Myocyte (in vitro differentiated cells): ENCODE results near the gene OR2AT4. TPM values are rescaled to one million over a fixed set of nuclear protein-coding genes. Genes with fewer than 3 reads are reported as not detected.
A peak's percentile ranks its signal among the peaks of the same experiment; 100 is the strongest.

Experiments
- DNase-seq: peaks from one replicate; pipeline ENCODE4 v3.0.0-alpha.2; 2012; ENCODE audit warnings: low read depth
- total RNA-seq: library from RNA; depleted of rRNA; stranded (reverse); fragments of >200 nt; gene quantifications from 2 replicates; pipeline ENCODE4 v1.2.3, GENCODE V29; 2014

Gene OR2AT4
- total RNA-seq, 1 donor from 2014 or later: not detected

DNA sequence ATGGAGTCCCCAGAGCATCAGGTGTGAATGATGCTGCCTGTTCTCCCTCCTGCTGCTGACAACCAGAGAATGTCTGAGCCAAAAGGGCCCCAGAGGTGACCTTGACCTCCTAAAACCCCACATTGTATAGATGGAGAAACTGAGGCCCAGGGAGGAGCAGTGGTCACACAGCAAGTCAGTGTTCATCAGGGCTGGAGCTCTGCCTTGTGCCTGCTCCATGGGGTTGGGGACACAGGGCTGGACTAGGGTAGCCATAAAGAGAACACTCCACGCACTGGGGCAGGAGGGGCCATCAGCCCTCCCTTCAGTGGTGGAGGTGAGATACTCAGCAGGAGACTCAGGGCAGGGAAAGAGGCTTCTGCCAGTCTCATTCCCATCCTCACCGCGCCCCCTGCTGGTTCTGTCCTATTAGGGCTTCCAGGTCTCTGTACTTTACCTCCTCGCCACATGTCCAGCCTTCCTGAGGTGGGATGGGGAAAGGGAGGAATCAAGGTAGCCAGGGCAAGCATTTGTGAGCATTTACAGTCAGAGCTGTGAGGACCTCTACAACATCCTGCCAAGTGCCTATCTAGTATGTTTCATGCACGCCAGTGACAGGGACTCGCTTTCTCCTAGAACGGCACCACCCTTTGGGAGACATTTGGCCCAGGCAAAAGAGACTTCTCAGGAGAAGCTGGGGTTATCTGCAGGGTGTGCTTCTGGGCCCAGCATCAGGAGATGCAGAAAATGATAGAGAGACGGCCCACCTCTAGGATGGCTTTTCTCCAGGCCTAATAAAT is 64.7 kb downstream of the OR2AT4 start:
- DNase-seq: peak; percentile 71

Other genes with a start within 250 kb of the OR2AT4 start
- gene XRRA1, start 147.8 kb downstream of the OR2AT4 start, total RNA-seq: 13.0 and 20.7 TPM in 2 replicates
- 14.4 and 74.2 TPM in 2 replicates for gene SPCS2, start 147.6 kb downstream of the OR2AT4 start, total RNA-seq
- gene NEU3, start 107.9 kb downstream of the OR2AT4 start, total RNA-seq: 4.3 and 6.2 TPM in 2 replicates
- gene SLCO2B1, start 54.2 kb upstream of the OR2AT4 start, total RNA-seq: 0.05 TPM in 1 of 2 replicates, not detected in the other
- not detected in 2 replicates for gene TPBGL, start 143.9 kb upstream of the OR2AT4 start, total RNA-seq